GM19452 (cell line): ENCODE results near the gene CLRN2.
A peak's percentile ranks its signal among the peaks of the same experiment; 100 is the strongest.
"Not testable (repeated sequence)": the region's sequence is repeated elsewhere in the genome, so short reads cannot be mapped to it uniquely, and the experiment has no call there.

Experiments
- ATAC-seq: cut with Tn5 transposase; IDR thresholded peaks from one replicate; pipeline ENCODE4 v1.9.1; 2021; ENCODE audit not compliant: unreplicated experiment

CLRN2 gene

GRCh38 chr4:17502756-17503155, 12.2 kb upstream of the CLRN2 start:
- no peak for ATAC-seq

- ATAC-seq: no peak
These were observed 10.9 kb upstream of the CLRN2 start for GRCh38 chr4:17504081-17504480.

- no peak for ATAC-seq
These were observed 4.4 kb upstream of the CLRN2 start for GRCh38 chr4:17510582-17510981.

GRCh38 chr4:17511051-17511450, 3.9 kb upstream of the CLRN2 start:
- ATAC-seq: no peak

- ATAC-seq: peak; percentile 59
These were observed 3.4 kb upstream of the CLRN2 start for GRCh38 chr4:17511509-17511949.

- ATAC-seq: peak; percentile 94
These were observed 2.8 kb upstream of the CLRN2 start, which contains the start of gene QDPR for GRCh38 chr4:17511950-17512795. Gene QDPR (minus strand): TSS chr4:17512090. CDS start chr4:17512054, 36 bp downstream.

- no peak for ATAC-seq
These were observed 1.8 kb upstream of the CLRN2 start for GRCh38 chr4:17512973-17513665.

GRCh38 chr4:17515445-17516407, 761 bp downstream of the CLRN2 start:
- ATAC-seq: no peak

GRCh38 chr4:17516980-17517379, 2.0 kb downstream of the CLRN2 start:
- no peak for ATAC-seq

- no peak for ATAC-seq
These were observed 2.7 kb downstream of the CLRN2 start for GRCh38 chr4:17517664-17518063.

- no peak for ATAC-seq
These were observed 6.6 kb downstream of the CLRN2 start for GRCh38 chr4:17521595-17521994.

GRCh38 chr4:17523662-17524061, 8.7 kb downstream of the CLRN2 start:
- ATAC-seq: no peak

GRCh38 chr4:17526695-17527477, 11.9 kb downstream of the CLRN2 start:
- no peak for ATAC-seq

- no peak for ATAC-seq
These were observed 13.7 kb downstream of the CLRN2 start for GRCh38 chr4:17528551-17529165.

- no peak for ATAC-seq
These were observed 16.7 kb downstream of the CLRN2 start for GRCh38 chr4:17531538-17532285.

- no peak for ATAC-seq
These were observed 19.7 kb downstream of the CLRN2 start for GRCh38 chr4:17534705-17535104.

GRCh38 chr4:17535242-17535641, 20.3 kb downstream of the CLRN2 start:
- no peak for ATAC-seq

GRCh38 chr4:17535906-17536305, 20.9 kb downstream of the CLRN2 start:
- ATAC-seq: no peak

- ATAC-seq: not testable (repeated sequence)
These were observed 22.1 kb downstream of the CLRN2 start for GRCh38 chr4:17537060-17537459.
